Colonic mucosa (tissue), 4 donors: Measurements from ENCODE around the gene SCAMP3. TPM values are rescaled to one million over a fixed set of nuclear protein-coding genes. Genes with fewer than 3 reads are reported as not detected.

Experiments used
- DNase-seq: peaks from one replicate; pipeline ENCODE4 v3.0.0-alpha.2; 2020
- H3K27ac ChIP-seq: fragments of 200-600 bp; one replicate; pipeline ENCODE4 v1.8.0; 2021
- H3K27me3 ChIP-seq: fragments of 200-600 bp; one replicate; pipeline ENCODE4 v1.8.0; 2021
- H3K36me3 ChIP-seq: fragments of 200-600 bp; one replicate; pipeline ENCODE4 v1.8.0; 2021
- H3K4me1 ChIP-seq: fragments of 200-600 bp; one replicate; pipeline ENCODE4 v1.8.0; 2021; ENCODE audit warnings: mild to moderate bottlenecking
- H3K4me3 ChIP-seq: fragments of 200-600 bp; one replicate; pipeline ENCODE4 v1.8.0; 2021
- H3K9ac ChIP-seq, 2 donors: one replicate each; pipeline ENCODE4 v1.7.0; 2013; ENCODE audit warnings: control low read depth in 2 of 2, low read depth in 2 of 2, low read length in 2 of 2
- H3K9me3 ChIP-seq: fragments of 200-600 bp; one replicate; pipeline ENCODE4 v1.8.0; 2021
- CTCF ChIP-seq: fragments of 200-600 bp; IDR thresholded peaks from one replicate; pipeline ENCODE4 v1.8.0; 2022; ENCODE audit warnings: antibody characterized with exemption, mild to moderate bottlenecking
- intact Hi-C: fragments of 100-400 bp; cut with DNase I; formaldehyde crosslinking; loops from one replicate; pipeline ENCODE4 v1.14.1; 2022
- total RNA-seq, 2 donors: library from RNA; stranded (reverse); fragmentation: NEBNext Ultra II Directional in 1 of 2; extraction: Animal tissue kit (Norgen Biotek cat#: 25700) in 1 of 2; gene quantifications; one replicate each; pipeline ENCODE4 v1.2.1, GENCODE V29; 2021
- donor health status: healthy.
- donor health status: DM: no; HTN: no; CAD: no.
- donor health status: DM: no; HTN: no; CAD: no.

The SCAMP3 gene
- total RNA-seq, 2 donors from 2014 or later = 41.5 to 67.7 TPM

DNA sequence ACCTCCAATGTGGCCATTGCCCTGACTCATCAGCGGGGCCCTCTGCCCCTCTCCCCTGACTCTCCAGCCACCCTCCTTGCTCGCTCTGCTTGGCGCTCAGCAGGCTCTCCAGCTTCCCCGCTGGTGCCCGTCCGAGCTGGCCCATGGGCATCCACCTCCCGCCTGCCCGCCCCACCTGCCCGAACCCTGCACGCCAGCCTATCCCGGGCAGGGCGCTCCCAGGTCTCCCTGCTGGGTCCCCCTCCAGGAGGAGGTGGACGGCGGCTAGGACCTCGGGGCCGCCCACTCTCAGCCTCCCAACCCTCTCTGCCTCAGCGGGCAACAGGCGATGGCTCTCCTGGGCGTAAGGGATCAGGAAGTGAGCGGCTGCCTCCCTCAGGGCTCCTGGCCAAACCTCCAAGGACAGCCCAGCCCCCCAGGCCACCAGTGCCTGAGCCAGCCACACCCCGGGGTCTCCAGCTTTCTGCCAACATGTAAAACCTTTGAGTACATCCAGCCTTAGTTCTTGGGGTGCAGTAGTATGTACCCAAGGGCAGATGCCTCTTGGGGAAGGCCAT lies 25.9 kb upstream of the SCAMP3 start:
- intact Hi-C loops = no loop called here
- DNase-seq = no peak
- Histone ChIP-seq H3K36me3 (no peaks in the 10 kb centered on the region), H3K4me3 (no peak overlapping the region), H3K27me3 (no peaks in the 10 kb centered on the region), H3K4me1 (no peaks in the 10 kb centered on the region), H3K9ac (no peak overlapping the region), H3K27ac (no peak overlapping the region), H3K9me3 (no peaks in the 10 kb centered on the region)
- TF ChIP-seq CTCF = no peak

DNA sequence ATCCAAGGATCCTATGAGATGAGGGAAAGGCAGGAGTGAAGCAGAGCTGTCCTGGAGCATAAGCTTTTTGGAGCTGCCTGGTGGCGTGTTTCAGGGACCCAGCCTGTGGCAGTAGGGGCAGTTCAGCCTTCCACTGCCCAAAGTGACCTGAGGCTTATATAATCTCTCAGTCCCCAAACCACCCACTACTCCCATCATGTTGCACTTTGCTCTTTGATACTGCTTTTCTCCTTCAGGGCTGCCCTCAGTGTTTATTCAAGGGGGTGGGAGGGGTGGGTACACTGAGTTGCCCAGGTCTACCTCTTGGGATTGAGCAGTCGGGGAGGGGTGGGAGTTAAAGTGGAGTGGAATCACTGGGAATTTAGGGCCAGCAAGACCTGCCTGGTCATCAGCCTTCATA lies 24.4 kb upstream of the SCAMP3 start:
- Histone ChIP-seq H3K9ac (no peak overlapping the region), H3K27ac (no peak overlapping the region), H3K4me1 (no peaks in the 10 kb centered on the region), H3K4me3 (no peak overlapping the region), H3K27me3 (no peaks in the 10 kb centered on the region), H3K36me3 (no peaks in the 10 kb centered on the region), H3K9me3 (no peaks in the 10 kb centered on the region)
- DNase-seq = no peak
- no peak for TF ChIP-seq CTCF
- intact Hi-C loops = no loop called here

- Histone ChIP-seq H3K36me3 (no peaks in the 10 kb centered on the region), H3K4me1 (no peaks in the 10 kb centered on the region), H3K27me3 (no peaks in the 10 kb centered on the region), H3K9ac (no peak overlapping the region), H3K4me3 (no peak overlapping the region), H3K9me3 (no peaks in the 10 kb centered on the region), H3K27ac (no peak overlapping the region)
- TF ChIP-seq CTCF = no peak
- intact Hi-C loops = no loop called here
- no peak for DNase-seq
Measured at GRCh38 chr1:155285631-155286044, 23.5 kb upstream of the SCAMP3 start.

- DNase-seq = no peak
- Histone ChIP-seq H3K4me3 (no peak overlapping the region), H3K9ac (no peak overlapping the region), H3K27me3 (no peaks in the 10 kb centered on the region), H3K9me3 (no peaks in the 10 kb centered on the region), H3K36me3 (no peaks in the 10 kb centered on the region), H3K4me1 (no peaks in the 10 kb centered on the region), H3K27ac (no peak overlapping the region)
- TF ChIP-seq CTCF = no peak
- intact Hi-C loops = no loop called here
Measured at GRCh38 chr1:155285063-155285462, 22.9 kb upstream of the SCAMP3 start.

GRCh38 chr1:155284476-155284875 lies 22.3 kb upstream of the SCAMP3 start:
- H3K27me3 ChIP-seq = no peaks in the 10 kb centered on the region
- H3K27ac ChIP-seq = no peak overlapping the region
- intact Hi-C loops = no loop called here
- no peaks in the 10 kb centered on the region for H3K9me3 ChIP-seq
- no peaks in the 10 kb centered on the region for H3K4me1 ChIP-seq
- no peak overlapping the region for H3K9ac ChIP-seq
- no peak for DNase-seq
- TF ChIP-seq CTCF = no peak
- H3K4me3 ChIP-seq = no peak overlapping the region
- no peaks in the 10 kb centered on the region for H3K36me3 ChIP-seq
